Calu3 (cell line): ENCODE results near the gene AGPAT4. TPM values are rescaled to one million over a fixed set of nuclear protein-coding genes. Genes with fewer than 3 reads are reported as not detected.

ENCODE experiments used
- BruUV-seq: library from RNA; stranded (reverse); fragments of 400-500 nt; replicated peaks from 2 replicates; lab custom pipeline; 2021; lab: Mats Ljungman, UMichigan
- CTCF ChIA-PET: fragments of 300-600 bp; sonication (Branson Sonifier 250); formaldehyde crosslinking; loops from one replicate; lab custom pipeline; 2022; ENCODE audit warnings: antibody characterized with exemption; lab: Charles Lee
- DNase-seq: peaks from one replicate; pipeline ENCODE4 v3.0.0; 2022
- H3K27ac Mint-ChIP-seq: one replicate; pipeline ENCODE4 v1.8.0; 2022; ENCODE audit warnings: mixed read lengths; ENCODE audit not compliant: unreplicated experiment
- H3K27me3 Mint-ChIP-seq: one replicate; pipeline ENCODE4 v1.8.0; 2022; ENCODE audit warnings: mixed read lengths; ENCODE audit not compliant: unreplicated experiment
- H3K36me3 Mint-ChIP-seq: one replicate; pipeline ENCODE4 v1.8.0; 2022; ENCODE audit warnings: mild to moderate bottlenecking, moderate library complexity, mixed read lengths; ENCODE audit not compliant: insufficient read depth, unreplicated experiment
- H3K4me1 Mint-ChIP-seq: one replicate; pipeline ENCODE4 v1.8.0; 2022; ENCODE audit warnings: mild to moderate bottlenecking, low read depth, mixed read lengths; ENCODE audit not compliant: unreplicated experiment
- H3K4me3 Mint-ChIP-seq: one replicate; pipeline ENCODE4 v1.8.0; 2022; ENCODE audit warnings: mild to moderate bottlenecking, low read depth, moderate library complexity, mixed read lengths; ENCODE audit not compliant: unreplicated experiment
- H3K9me3 Mint-ChIP-seq: one replicate; pipeline ENCODE4 v1.8.0; 2022; ENCODE audit warnings: low read depth, mixed read lengths; ENCODE audit not compliant: unreplicated experiment
- intact Hi-C: fragments of 100-400 bp; cut with micrococcal nuclease; formaldehyde crosslinking; loops from one replicate; pipeline ENCODE4 v1.10.0; 2022; ENCODE audit not compliant: unreplicated experiment
- total RNA-seq: library from RNA; stranded (reverse); gene quantifications from 2 replicates; pipeline ENCODE4 v1.2.3, GENCODE V29; 2022
- TF ChIP-seq, protein P1 (sequence below): fragments of 200-600 bp; IDR thresholded peaks from one replicate; pipeline ENCODE4 v1.8.0; 2022; ENCODE audit warnings: antibody characterized with exemption; ENCODE audit not compliant: unreplicated experiment

Gene AGPAT4
- total RNA-seq, 1 experiment from 2014 or later: 11.3 TPM

DNA sequence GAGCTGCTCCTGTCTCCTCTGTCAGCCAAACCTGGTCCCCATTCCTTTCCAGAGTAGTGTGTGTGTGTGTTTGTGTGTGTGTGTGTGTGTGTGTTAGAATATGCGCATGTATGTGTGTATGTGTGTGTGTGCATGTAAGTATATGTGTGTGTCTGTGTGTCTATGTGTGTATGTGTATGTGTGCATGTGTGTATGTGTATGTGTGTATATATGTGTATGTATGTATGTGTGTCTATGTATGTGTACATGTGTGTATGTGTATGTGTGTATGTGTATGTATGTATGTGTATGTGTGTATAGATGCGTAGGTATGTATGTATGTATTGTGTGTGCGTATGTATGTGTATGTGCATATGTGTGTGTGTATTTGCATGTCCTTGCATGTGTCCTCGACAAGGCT is 79.5 kb downstream of the AGPAT4 start:
- Mint-ChIP-seq H3K9me3 (peaks cover 11% of the 10 kb centered on the region), H3K4me1 (no peaks in the 10 kb centered on the region), H3K27ac (no peak overlapping the region), H3K36me3 (peaks cover 4% of the 10 kb centered on the region), H3K4me3 (no peak overlapping the region), H3K27me3 (no peaks in the 10 kb centered on the region)
- DNase-seq: no peak
- BruUV-seq: no TSS peak
- intact Hi-C loops: no loop called here
- TF ChIP-seq, protein P1, sequence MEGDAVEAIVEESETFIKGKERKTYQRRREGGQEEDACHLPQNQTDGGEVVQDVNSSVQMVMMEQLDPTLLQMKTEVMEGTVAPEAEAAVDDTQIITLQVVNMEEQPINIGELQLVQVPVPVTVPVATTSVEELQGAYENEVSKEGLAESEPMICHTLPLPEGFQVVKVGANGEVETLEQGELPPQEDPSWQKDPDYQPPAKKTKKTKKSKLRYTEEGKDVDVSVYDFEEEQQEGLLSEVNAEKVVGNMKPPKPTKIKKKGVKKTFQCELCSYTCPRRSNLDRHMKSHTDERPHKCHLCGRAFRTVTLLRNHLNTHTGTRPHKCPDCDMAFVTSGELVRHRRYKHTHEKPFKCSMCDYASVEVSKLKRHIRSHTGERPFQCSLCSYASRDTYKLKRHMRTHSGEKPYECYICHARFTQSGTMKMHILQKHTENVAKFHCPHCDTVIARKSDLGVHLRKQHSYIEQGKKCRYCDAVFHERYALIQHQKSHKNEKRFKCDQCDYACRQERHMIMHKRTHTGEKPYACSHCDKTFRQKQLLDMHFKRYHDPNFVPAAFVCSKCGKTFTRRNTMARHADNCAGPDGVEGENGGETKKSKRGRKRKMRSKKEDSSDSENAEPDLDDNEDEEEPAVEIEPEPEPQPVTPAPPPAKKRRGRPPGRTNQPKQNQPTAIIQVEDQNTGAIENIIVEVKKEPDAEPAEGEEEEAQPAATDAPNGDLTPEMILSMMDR: no peak
- CTCF ChIA-PET: interaction anchor here (0.6 kb wide), 1 partner anchor 1140 kb away, joined by 3 read pairs; no protein-coding TSS in a partner anchor

DNA sequence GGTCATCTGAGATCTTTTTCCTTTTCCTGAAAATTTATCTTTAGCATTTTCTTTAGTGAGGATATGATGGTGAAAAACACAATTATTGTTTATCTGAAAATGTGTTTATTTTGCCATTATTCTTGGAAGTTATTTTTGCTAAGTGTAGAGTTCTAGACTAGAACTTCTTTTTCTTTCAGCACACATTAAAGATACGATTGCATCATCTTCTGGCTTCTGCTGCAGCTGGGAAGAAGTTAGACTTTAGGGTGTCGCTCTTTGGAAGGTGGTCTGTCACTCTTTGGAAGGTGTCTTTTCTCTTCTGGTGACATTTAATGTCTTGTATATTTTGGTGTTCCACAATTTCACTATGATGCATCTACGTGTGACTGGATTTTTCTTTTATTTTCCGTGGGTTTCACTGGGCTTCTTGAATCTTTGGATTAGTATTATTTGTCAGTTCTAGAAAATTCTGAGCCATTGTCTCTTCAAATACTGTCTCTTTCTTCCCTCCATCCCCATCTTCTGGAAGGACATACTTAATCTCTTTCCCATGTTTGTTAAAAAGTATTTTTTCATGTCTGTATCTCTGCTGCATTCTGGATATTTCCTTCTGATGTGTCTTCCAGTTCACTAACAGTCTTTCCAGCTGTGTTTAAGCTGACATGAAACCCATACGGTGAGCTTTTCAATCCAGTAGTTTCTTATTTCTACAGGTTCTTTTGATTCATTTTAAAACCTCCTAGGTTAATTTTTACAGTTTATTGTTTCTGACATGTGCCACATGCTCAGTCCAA is 81.0 kb downstream of the AGPAT4 start:
- Mint-ChIP-seq H3K4me3 (no peak overlapping the region), H3K27me3 (no peaks in the 10 kb centered on the region), H3K9me3 (peaks cover 11% of the 10 kb centered on the region), H3K4me1 (no peaks in the 10 kb centered on the region), H3K36me3 (peaks cover 4% of the 10 kb centered on the region), H3K27ac (no peak overlapping the region)
- TF ChIP-seq, protein P1: no peak
- no peak for DNase-seq
- BruUV-seq: no TSS peak
- CTCF ChIA-PET: no interaction called here
- intact Hi-C loops: no loop called here

DNA sequence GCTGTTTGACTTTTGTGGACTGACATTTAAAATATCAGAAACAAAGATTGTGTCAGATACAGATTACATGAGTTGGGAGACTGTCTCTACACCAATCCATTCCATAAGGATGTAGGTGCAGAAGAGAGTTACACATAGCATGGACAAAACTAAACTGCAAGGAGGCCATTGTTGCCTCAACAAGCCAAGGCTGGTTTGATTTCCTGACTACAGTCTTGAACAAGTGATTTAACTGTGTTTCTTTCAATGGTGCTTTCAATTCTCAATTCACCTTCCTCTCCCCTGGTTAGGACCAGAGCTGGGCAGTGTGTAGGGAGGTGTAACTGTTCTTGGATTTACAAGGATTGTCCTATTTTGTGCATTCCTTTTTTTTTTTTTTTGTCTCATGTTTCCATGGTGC is 82.2 kb downstream of the AGPAT4 start:
- Mint-ChIP-seq H3K9me3 (peaks cover 12% of the 10 kb centered on the region), H3K27ac (no peak overlapping the region), H3K27me3 (no peaks in the 10 kb centered on the region), H3K36me3 (no peaks in the 10 kb centered on the region), H3K4me1 (no peaks in the 10 kb centered on the region), H3K4me3 (no peak overlapping the region)
- intact Hi-C loops: no loop called here
- TF ChIP-seq, protein P1: no peak
- DNase-seq: no peak
- BruUV-seq: no TSS peak
- CTCF ChIA-PET: no interaction called here

DNA sequence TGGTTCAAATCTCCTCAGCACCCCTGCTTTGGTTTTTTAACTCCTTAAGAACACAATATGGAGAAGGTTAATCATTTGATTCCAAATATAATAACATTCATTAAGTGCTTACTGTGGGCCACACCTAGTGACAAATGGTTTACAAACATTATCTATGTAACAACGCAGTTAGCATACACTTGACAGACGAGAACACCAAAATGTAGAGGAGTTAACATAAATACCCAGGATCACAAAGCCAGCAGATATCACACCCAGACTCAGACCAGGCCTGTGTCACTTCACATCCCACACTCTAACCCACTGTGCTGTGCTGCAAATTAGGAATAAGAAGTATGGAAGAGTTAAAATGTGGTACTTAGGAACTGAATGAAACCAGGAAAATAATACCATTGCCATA is 82.9 kb downstream of the AGPAT4 start:
- CTCF ChIA-PET: no interaction called here
- TF ChIP-seq, protein P1: no peak
- no peaks in the 10 kb centered on the region for H3K27me3 Mint-ChIP-seq
- DNase-seq: no peak
- no peak overlapping the region for H3K27ac Mint-ChIP-seq
- H3K9me3 Mint-ChIP-seq: peaks cover 14% of the 10 kb centered on the region
- no peaks in the 10 kb centered on the region for H3K4me1 Mint-ChIP-seq
- no peaks in the 10 kb centered on the region for H3K36me3 Mint-ChIP-seq
- no TSS peak for BruUV-seq
- intact Hi-C loops: no loop called here
- no peak overlapping the region for H3K4me3 Mint-ChIP-seq
